Breast epithelium (tissue), 4 donors: ENCODE measurements around the gene KL. TPM values are rescaled to one million over a fixed set of nuclear protein-coding genes. Genes with fewer than 3 reads are reported as not detected.

Experiments used
- DNase-seq, 2 donors: peaks; one replicate each; pipeline ENCODE4 v3.0.0-alpha.2; 2019; ENCODE audit warnings: low spot score in 2 of 2
- H3K27ac ChIP-seq, 2 donors: fragments of 200-600 bp; sonication (generic) in 1 of 2; one replicate each; pipeline ENCODE4 v1.5.1; 2016 to 2019; ENCODE audit warnings: mild to moderate bottlenecking in 1 of 2
- H3K27me3 ChIP-seq, 2 donors: fragments of 200-600 bp; sonication (generic) in 1 of 2; one replicate each; pipeline versions ENCODE4 v1.5.1 to v1.6.0; 2017 to 2019; ENCODE audit warnings: control low read depth in 1 of 2, mild to moderate bottlenecking in 1 of 2
- H3K36me3 ChIP-seq: fragments of 200-600 bp; one replicate; pipeline ENCODE4 v1.5.1; 2019
- H3K4me1 ChIP-seq, 2 donors: fragments of 200-600 bp; sonication (generic); one replicate each; pipeline ENCODE4 v1.5.1; 2016 to 2019; ENCODE audit warnings: control low read depth in 1 of 2
- H3K4me3 ChIP-seq, 3 donors: fragments of 200-600 bp; sonication (generic); 1 replicate in 2 of 3; 2 replicates in 1 of 3; pipeline ENCODE4 v1.5.1; 2016 to 2019; ENCODE audit warnings: mild to moderate bottlenecking in 3 of 3, moderate library complexity in 2 of 3
- H3K9me3 ChIP-seq, 2 donors: fragments of 200-600 bp; sonication (generic) in 1 of 2; one replicate each; pipeline ENCODE4 v1.5.1; 2016 to 2019; ENCODE audit warnings: control low read depth in 1 of 2
- CTCF ChIP-seq, 3 donors: fragments of 450-650 bp; IDR thresholded peaks; one replicate each; pipeline ENCODE4 v1.5.1; 2016 to 2017; ENCODE audit warnings: antibody characterized with exemption in 3 of 3, mild to moderate bottlenecking in 3 of 3, moderate library complexity in 3 of 3
- POLR2A ChIP-seq: fragments of 450-650 bp; IDR thresholded peaks from one replicate; pipeline ENCODE4 v1.6.1; 2016; ENCODE audit warnings: antibody characterized with exemption, mild to moderate bottlenecking, moderate library complexity
- POLR2AphosphoS5 ChIP-seq, 3 donors: sonication (generic); formaldehyde crosslinking; IDR thresholded peaks; one replicate each; pipeline ENCODE4 v1.6.1; 2017; ENCODE audit warnings: antibody characterized with exemption in 3 of 3
- intact Hi-C: fragments of 100-400 bp; cut with DNase I; formaldehyde crosslinking; loops from one replicate; pipeline ENCODE4 v1.15.1; 2023; ENCODE audit warnings: low total_unique reads
- total RNA-seq, 3 donors: library from RNA; depleted of rRNA; stranded (reverse); fragments of >200 nt; gene quantifications; one replicate each; pipeline ENCODE4 v1.1.0, GENCODE V29; 2016

Gene KL
- total RNA-seq, 3 donors from 2014 or later = 2.7 to 4.3 (median 2.9) TPM

DNA sequence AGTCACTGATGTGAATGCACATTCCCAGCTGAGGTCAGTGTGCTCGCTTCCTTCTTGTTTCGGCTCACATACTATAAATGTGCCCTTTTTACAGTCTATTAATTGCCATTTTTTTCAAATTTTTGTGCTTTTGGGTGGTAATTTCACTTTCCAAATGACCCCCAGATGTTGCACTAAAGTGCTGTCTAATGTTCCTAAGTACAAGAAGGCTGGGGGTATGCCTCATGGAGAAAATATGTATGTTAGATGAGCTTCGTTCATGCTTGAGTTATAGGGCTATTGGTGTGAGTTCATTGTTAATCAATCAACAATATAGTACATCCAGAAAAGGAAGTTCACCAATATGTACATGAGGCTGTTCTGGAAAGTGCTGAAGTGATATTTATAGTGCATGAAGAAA lies 84.7 kb downstream of the KL start:
- intact Hi-C loops = no loop called here
- Histone ChIP-seq H3K4me3 (no peak overlapping the region), H3K4me1 (no peaks in the 10 kb centered on the region), H3K27me3 (no peaks in the 10 kb centered on the region), H3K27ac (no peak overlapping the region), H3K36me3 (peaks cover 4% of the 10 kb centered on the region), H3K9me3 (peaks cover 0 to 16% of the 10 kb centered on the region in 2 donors)
- no peak for TF ChIP-seq CTCF (IDR thresholded peaks at IDR 0.05)
- TF ChIP-seq POLR2A = no peak
- no peak for TF ChIP-seq POLR2AphosphoS5 (IDR thresholded peaks at IDR 0.05)
- DNase-seq = no peak

DNA sequence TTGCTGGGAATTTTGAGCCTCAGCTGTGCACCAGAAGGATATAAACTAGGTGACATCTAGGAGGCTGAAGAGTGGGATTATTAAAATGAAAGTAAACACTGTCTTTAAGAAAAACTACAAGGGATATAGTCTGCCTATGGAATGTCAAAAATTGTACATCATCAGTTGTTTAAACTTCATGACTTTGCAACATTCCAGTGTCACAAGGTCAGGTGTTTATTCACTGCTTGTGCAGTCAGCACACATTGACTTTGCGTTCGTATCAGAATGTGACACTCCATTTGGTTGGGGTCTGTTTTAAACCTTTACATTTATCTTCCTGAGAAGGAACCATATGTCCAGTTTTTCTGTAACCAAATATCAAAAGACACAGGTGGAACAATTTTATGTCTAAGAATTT lies 85.6 kb downstream of the KL start:
- no peaks in the 10 kb centered on the region for H3K4me1 ChIP-seq

DNA sequence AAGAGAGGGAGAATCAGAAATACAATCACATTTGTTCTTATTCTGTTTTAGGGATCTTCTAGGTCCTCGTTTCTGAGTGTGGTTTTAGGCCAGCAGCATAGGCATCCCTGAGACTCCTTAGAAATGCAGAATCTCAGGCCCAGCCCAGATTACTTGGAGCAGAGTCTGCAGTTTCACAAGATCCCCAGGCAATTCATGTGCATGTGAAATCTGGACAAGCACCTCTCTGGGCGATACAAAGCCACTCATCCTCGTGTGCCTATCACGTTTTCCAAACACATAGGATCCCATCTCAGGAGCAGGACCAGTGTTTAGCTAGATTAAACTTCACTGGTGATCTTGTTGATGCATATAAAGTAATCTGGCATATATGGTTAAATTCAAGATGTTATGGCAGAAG lies 87.2 kb downstream of the KL start:
- Histone ChIP-seq H3K4me1 (no peaks in the 10 kb centered on the region), H3K36me3 (peaks cover 4% of the 10 kb centered on the region), H3K27ac (no peak overlapping the region), H3K4me3 (no peak overlapping the region), H3K27me3 (no peaks in the 10 kb centered on the region), H3K9me3 (peaks cover 0 to 4% of the 10 kb centered on the region in 2 donors)
- DNase-seq = no peak
- intact Hi-C loops = no loop called here
- TF ChIP-seq CTCF (IDR thresholded peaks at IDR 0.05) = no peak
- TF ChIP-seq POLR2A = no peak
- TF ChIP-seq POLR2AphosphoS5 (IDR thresholded peaks at IDR 0.05) = no peak

More for the DNA sequence above, 85.6 kb downstream of the KL start:
- H3K9me3 ChIP-seq = peaks cover 0 to 16% of the 10 kb centered on the region in 2 donors
- DNase-seq = no peak
- no peak overlapping the region for H3K27ac ChIP-seq
- no peaks in the 10 kb centered on the region for H3K27me3 ChIP-seq
- TF ChIP-seq POLR2A (no peak), CTCF (IDR thresholded peaks at IDR 0.05) (no peak), POLR2AphosphoS5 (IDR thresholded peaks at IDR 0.05) (no peak)
- intact Hi-C loops = no loop called here
- H3K36me3 ChIP-seq = peaks cover 4% of the 10 kb centered on the region
- no peak overlapping the region for H3K4me3 ChIP-seq

- no peak overlapping the region for H3K27ac ChIP-seq
- no peaks in the 10 kb centered on the region for H3K9me3 ChIP-seq
- TF ChIP-seq POLR2A (no peak), CTCF (IDR thresholded peaks at IDR 0.05) (no peak), POLR2AphosphoS5 (IDR thresholded peaks at IDR 0.05) (no peak)
- no peak for DNase-seq
- no peaks in the 10 kb centered on the region for H3K27me3 ChIP-seq
- no peak overlapping the region for H3K4me3 ChIP-seq
- H3K4me1 ChIP-seq = peaks cover 0 to 3% of the 10 kb centered on the region in 2 donors
- intact Hi-C loops = no loop called here
- H3K36me3 ChIP-seq = peaks cover 4% of the 10 kb centered on the region
These were observed 89.3 kb downstream of the KL start for GRCh38 chr13:33105387-33106005.

- Histone ChIP-seq H3K9me3 (no peaks in the 10 kb centered on the region), H3K27ac (no peak overlapping the region), H3K27me3 (no peaks in the 10 kb centered on the region), H3K36me3 (peaks cover 4% of the 10 kb centered on the region), H3K4me3 (no peak overlapping the region), H3K4me1 (peaks cover 0 to 8% of the 10 kb centered on the region in 2 donors)
- TF ChIP-seq POLR2A = no peak
- no peak for TF ChIP-seq POLR2AphosphoS5 (IDR thresholded peaks at IDR 0.05)
- no peak for TF ChIP-seq CTCF (IDR thresholded peaks at IDR 0.05)
- intact Hi-C loops = no loop called here
- DNase-seq = no peak
These were observed 90.6 kb downstream of the KL start for GRCh38 chr13:33106656-33107360.
